Measurements from ENCODE around the gene RPA3. TPM values are rescaled to one million over a fixed set of nuclear protein-coding genes. Genes with fewer than 3 reads are reported as not detected.

RPA3 gene
- total and polyA plus RNA-seq, 2 of the 13 experiments (the other 11 are each of a cell fraction or from before 2014, with no cell fraction given): 38.3 to 154 TPM

DNA sequence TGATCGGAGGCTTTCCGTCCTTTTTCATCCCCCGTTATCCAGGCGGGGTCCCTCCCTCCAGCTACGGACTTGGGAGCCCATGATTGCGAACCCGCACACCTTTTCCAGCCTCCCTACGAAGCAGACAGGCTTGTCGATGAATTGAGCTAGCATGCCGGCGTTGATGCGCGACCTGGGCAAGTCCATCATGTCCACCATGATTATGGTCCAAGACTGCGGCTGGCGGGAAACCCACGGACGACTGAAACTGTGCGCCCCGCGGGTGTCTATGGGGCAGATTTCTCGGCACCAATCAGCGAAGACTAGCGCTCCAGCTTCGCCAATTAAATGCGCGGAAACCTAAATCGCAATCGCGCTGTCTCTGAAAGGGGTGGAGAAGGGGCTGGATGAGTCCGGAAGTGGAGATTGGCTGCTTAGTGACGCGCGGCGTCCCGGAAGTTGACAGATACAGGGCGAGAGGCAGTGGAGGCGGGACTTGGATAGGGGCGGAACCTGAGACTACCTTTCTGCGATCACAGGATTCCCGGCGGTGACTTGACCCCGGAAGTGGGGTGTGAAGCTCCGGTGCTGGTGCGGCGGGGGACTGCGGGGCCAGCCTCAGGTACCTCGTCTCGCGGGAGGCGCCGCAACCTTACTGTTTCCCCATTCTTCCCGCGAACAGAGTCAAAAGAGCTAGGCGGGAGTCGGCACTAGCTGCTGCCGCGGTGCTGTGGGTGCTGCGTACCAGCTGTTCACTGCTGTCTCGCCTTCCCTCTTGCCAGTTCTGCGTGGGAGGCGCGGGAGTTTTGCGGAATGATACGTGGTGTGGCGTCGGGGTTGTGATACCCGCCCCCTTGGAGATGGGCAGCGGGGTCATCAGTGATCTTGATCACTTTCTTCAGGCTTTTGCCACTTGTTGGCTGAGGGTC lies 77.9 kb downstream of the RPA3 start, which contains the start of gene UMAD1 (continued):
- no peak for TF ChIP-seq ZNF572 (CRISPR knock-in tag; IDR thresholded peaks at IDR 0.05)
- TF ChIP-seq, protein P1, sequence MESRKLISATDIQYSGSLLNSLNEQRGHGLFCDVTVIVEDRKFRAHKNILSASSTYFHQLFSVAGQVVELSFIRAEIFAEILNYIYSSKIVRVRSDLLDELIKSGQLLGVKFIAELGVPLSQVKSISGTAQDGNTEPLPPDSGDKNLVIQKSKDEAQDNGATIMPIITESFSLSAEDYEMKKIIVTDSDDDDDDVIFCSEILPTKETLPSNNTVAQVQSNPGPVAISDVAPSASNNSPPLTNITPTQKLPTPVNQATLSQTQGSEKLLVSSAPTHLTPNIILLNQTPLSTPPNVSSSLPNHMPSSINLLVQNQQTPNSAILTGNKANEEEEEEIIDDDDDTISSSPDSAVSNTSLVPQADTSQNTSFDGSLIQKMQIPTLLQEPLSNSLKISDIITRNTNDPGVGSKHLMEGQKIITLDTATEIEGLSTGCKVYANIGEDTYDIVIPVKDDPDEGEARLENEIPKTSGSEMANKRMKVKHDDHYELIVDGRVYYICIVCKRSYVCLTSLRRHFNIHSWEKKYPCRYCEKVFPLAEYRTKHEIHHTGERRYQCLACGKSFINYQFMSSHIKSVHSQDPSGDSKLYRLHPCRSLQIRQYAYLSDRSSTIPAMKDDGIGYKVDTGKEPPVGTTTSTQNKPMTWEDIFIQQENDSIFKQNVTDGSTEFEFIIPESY (CRISPR knock-in tag; IDR thresholded peaks at IDR 0.05): no peak
- TF ChIP-seq, protein P2, sequence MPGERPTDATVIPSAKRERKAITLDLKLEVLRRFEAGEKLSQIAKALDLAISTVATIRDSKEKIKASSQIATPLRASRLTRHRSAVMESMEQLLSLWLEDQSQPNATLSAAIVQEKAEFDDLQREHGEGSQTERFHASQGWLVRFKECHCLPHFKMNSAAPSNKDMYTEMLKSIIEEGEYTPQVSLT (CRISPR knock-in tag; IDR thresholded peaks at IDR 0.05; ENCODE audit: borderline replicate concordance, low read depth): no peak
- TF ChIP-seq ZBTB7A (CRISPR knock-in tag; IDR thresholded peaks at IDR 0.05): no peak
- TF ChIP-seq, protein P3, sequence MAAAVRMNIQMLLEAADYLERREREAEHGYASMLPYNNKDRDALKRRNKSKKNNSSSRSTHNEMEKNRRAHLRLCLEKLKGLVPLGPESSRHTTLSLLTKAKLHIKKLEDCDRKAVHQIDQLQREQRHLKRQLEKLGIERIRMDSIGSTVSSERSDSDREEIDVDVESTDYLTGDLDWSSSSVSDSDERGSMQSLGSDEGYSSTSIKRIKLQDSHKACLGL (CRISPR knock-in tag; IDR thresholded peaks at IDR 0.05): peak; percentile 59; the same call in 1 of the 2 replicates
- TF ChIP-seq SP2 (CRISPR knock-in tag; IDR thresholded peaks at IDR 0.05): peak; percentile 90
- TF ChIP-seq, protein P4, sequence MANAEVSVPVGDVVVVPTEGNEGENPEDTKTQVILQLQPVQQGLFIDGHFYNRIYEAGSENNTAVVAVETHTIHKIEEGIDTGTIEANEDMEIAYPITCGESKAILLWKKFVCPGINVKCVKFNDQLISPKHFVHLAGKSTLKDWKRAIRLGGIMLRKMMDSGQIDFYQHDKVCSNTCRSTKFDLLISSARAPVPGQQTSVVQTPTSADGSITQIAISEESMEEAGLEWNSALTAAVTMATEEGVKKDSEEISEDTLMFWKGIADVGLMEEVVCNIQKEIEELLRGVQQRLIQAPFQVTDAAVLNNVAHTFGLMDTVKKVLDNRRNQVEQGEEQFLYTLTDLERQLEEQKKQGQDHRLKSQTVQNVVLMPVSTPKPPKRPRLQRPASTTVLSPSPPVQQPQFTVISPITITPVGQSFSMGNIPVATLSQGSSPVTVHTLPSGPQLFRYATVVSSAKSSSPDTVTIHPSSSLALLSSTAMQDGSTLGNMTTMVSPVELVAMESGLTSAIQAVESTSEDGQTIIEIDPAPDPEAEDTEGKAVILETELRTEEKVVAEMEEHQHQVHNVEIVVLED (CRISPR knock-in tag; IDR thresholded peaks at IDR 0.05; ENCODE audit: borderline replicate concordance): peak; percentile 89; the same call in 1 of the 2 replicates
- peak; percentile 76 for TF ChIP-seq SIN3B (IDR thresholded peaks at IDR 0.05; ENCODE audit: low read length)
- no peak; the same call in 1 of the 2 replicates for TF ChIP-seq ZFP41 (CRISPR knock-in tag; IDR thresholded peaks at IDR 0.05; ENCODE audit: borderline replicate concordance)
- TF ChIP-seq, protein P5, sequence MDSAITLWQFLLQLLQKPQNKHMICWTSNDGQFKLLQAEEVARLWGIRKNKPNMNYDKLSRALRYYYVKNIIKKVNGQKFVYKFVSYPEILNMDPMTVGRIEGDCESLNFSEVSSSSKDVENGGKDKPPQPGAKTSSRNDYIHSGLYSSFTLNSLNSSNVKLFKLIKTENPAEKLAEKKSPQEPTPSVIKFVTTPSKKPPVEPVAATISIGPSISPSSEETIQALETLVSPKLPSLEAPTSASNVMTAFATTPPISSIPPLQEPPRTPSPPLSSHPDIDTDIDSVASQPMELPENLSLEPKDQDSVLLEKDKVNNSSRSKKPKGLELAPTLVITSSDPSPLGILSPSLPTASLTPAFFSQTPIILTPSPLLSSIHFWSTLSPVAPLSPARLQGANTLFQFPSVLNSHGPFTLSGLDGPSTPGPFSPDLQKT (CRISPR knock-in tag; IDR thresholded peaks at IDR 0.05; ENCODE audit: borderline replicate concordance): 0 out of 2 replicates have a peak, but pooled peaks have one; percentile 59
- TF ChIP-seq WIZ (CRISPR knock-in tag; IDR thresholded peaks at IDR 0.05): no peak
- TF ChIP-seq, protein P6, sequence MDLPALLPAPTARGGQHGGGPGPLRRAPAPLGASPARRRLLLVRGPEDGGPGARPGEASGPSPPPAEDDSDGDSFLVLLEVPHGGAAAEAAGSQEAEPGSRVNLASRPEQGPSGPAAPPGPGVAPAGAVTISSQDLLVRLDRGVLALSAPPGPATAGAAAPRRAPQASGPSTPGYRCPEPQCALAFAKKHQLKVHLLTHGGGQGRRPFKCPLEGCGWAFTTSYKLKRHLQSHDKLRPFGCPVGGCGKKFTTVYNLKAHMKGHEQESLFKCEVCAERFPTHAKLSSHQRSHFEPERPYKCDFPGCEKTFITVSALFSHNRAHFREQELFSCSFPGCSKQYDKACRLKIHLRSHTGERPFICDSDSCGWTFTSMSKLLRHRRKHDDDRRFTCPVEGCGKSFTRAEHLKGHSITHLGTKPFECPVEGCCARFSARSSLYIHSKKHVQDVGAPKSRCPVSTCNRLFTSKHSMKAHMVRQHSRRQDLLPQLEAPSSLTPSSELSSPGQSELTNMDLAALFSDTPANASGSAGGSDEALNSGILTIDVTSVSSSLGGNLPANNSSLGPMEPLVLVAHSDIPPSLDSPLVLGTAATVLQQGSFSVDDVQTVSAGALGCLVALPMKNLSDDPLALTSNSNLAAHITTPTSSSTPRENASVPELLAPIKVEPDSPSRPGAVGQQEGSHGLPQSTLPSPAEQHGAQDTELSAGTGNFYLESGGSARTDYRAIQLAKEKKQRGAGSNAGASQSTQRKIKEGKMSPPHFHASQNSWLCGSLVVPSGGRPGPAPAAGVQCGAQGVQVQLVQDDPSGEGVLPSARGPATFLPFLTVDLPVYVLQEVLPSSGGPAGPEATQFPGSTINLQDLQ (CRISPR knock-in tag; IDR thresholded peaks at IDR 0.05): peak; percentile 84; the same call in 1 of the 2 replicates
- TF ChIP-seq, protein P7, sequence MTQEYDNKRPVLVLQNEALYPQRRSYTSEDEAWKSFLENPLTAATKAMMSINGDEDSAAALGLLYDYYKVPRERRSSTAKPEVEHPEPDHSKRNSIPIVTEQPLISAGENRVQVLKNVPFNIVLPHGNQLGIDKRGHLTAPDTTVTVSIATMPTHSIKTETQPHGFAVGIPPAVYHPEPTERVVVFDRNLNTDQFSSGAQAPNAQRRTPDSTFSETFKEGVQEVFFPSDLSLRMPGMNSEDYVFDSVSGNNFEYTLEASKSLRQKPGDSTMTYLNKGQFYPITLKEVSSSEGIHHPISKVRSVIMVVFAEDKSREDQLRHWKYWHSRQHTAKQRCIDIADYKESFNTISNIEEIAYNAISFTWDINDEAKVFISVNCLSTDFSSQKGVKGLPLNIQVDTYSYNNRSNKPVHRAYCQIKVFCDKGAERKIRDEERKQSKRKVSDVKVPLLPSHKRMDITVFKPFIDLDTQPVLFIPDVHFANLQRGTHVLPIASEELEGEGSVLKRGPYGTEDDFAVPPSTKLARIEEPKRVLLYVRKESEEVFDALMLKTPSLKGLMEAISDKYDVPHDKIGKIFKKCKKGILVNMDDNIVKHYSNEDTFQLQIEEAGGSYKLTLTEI (CRISPR knock-in tag; conservative IDR thresholded peaks at IDR 0.05): no peak
- TF ChIP-seq RAD51 (IDR thresholded peaks at IDR 0.05; ENCODE audit: borderline replicate concordance): no peak
- 0 out of 2 replicates have a peak, but pooled peaks have one; percentile 4 for TF ChIP-seq STAG1 (CRISPR knock-in tag; IDR thresholded peaks at IDR 0.05)
- TF ChIP-seq IRX3 (CRISPR knock-in tag; IDR thresholded peaks at IDR 0.05; ENCODE audit: borderline replicate concordance, low read depth): no peak
- no peak for TF ChIP-seq ZNF496 (CRISPR knock-in tag; IDR thresholded peaks at IDR 0.05; ENCODE audit: insufficient replicate concordance)

Measured in HepG2 (cell line).